Neural progenitor cell (in vitro differentiated cells): Measurements from ENCODE around the gene UFC1.

Experiments used
- CTCF ChIP-seq: fragments of 200-600 bp; sonication (generic); IDR thresholded peaks from 2 replicates; pipeline ENCODE4 v1.5.1; 2017; ENCODE audit warnings: antibody characterized with exemption, mild to moderate bottlenecking
- EZH2 ChIP-seq: fragments of 200-600 bp; sonication (generic); IDR thresholded peaks from 2 replicates; pipeline ENCODE4 v1.6.1; 2017; ENCODE audit warnings: antibody characterized with exemption, mild to moderate bottlenecking, moderate library complexity
- EZH2phosphoT487 ChIP-seq: fragments of 200-600 bp; sonication (generic); IDR thresholded peaks from 2 replicates; pipeline ENCODE4 v1.6.1; 2017; ENCODE audit warnings: antibody characterized with exemption

- peak; percentile 32 for TF ChIP-seq CTCF
- TF ChIP-seq EZH2phosphoT487, result no peak
- no peak for TF ChIP-seq EZH2
Observed at GRCh38 chr1:161198194-161198896, 44.6 kb downstream of the UFC1 start.
